Transverse colon (tissue), 4 donors: ENCODE measurements around the gene CIRBP. TPM values are rescaled to one million over a fixed set of nuclear protein-coding genes. Genes with fewer than 3 reads are reported as not detected.

Source experiments
- DNase-seq: peaks from one replicate; pipeline ENCODE4 v3.0.0-alpha.2; 2019
- H3K27ac ChIP-seq, 4 donors: fragments of 200-600 bp; sonication (generic); 2 replicates each; pipeline ENCODE4 v1.5.1; 2016 to 2018; ENCODE audit warnings: inconsistent platforms in 4 of 4
- H3K27me3 ChIP-seq: fragments of 200-600 bp; sonication (generic); 2 replicates; pipeline ENCODE4 v1.5.1; 2017; ENCODE audit warnings: inconsistent platforms
- H3K36me3 ChIP-seq, 4 donors: fragments of 200-600 bp; sonication (generic); 2 replicates each; pipeline ENCODE4 v1.5.1; 2017 to 2019; ENCODE audit warnings: inconsistent platforms in 4 of 4
- H3K4me1 ChIP-seq, 4 donors: fragments of 200-600 bp; sonication (generic); 2 replicates each; pipeline ENCODE4 v1.5.1; 2017 to 2020; ENCODE audit warnings: inconsistent platforms in 4 of 4
- H3K4me3 ChIP-seq, 4 donors: fragments of 200-600 bp; sonication (generic); 1 replicate in 1 of 4; 2 replicates in 3 of 4; pipeline versions ENCODE4 v1.5.1 to v1.6.1; 2017 to 2019; ENCODE audit warnings: inconsistent platforms in 4 of 4
- H3K9me3 ChIP-seq, 2 donors: fragments of 200-600 bp; sonication (generic); 2 replicates each; pipeline ENCODE4 v1.5.1; 2017 to 2019; ENCODE audit warnings: inconsistent platforms in 2 of 2
- CTCF ChIP-seq, 5 experiments: fragments of 200-600 bp in 3 of 5; fragments of 450-650 bp in 2 of 5; sonication (generic) in 3 of 5; IDR thresholded peaks; 1 replicate in 2 of 5; 2 replicates in 3 of 5; pipeline ENCODE4 v1.5.1; 2016 to 2017; ENCODE audit warnings: antibody characterized with exemption in 5 of 5, inconsistent platforms in 3 of 5, mild to moderate bottlenecking in 2 of 5, moderate library complexity in 1 of 5
- EP300 ChIP-seq: sonication (generic); formaldehyde crosslinking; IDR thresholded peaks from one replicate; pipeline ENCODE4 v1.6.1; 2017; ENCODE audit warnings: antibody characterized with exemption, low read depth
- POLR2A ChIP-seq: fragments of 450-650 bp; IDR thresholded peaks from one replicate; pipeline ENCODE4 v1.6.1; 2016; ENCODE audit warnings: antibody characterized with exemption, mild to moderate bottlenecking, moderate library complexity
- POLR2AphosphoS5 ChIP-seq, 3 donors: sonication (generic); formaldehyde crosslinking; IDR thresholded peaks; one replicate each; pipeline ENCODE4 v1.6.1; 2016; ENCODE audit warnings: antibody characterized with exemption in 3 of 3
- WGBS, 2 donors: methylation state at CpG; one replicate each; pipeline ENCODE4 v1.1.5; 2018; ENCODE audit warnings: low coverage in 1 of 2; 5-methylcytosine and 5-hydroxymethylcytosine counted together
- in situ Hi-C, 4 donors: fragments of 200-750 bp; cut with MboI; loops; one replicate each; pipeline versions ENCODE4 v1.15.0 to v1.15.1; 2017; ENCODE audit warnings: low sequenced_read_pairs in 3 of 4, low pct_ligation_motif_present in 1 of 4, low pct_unique_long_range_greater_than_20kb in 1 of 4
- intact Hi-C: fragments of 100-400 bp; cut with DNase I; formaldehyde crosslinking; loops from one replicate; pipeline ENCODE4 v1.15.1; 2023; ENCODE audit warnings: low total_unique reads
- total RNA-seq, 4 donors: library from RNA; depleted of rRNA; stranded (reverse); fragments of >200 nt; gene quantifications; one replicate each; pipeline ENCODE4 v1.1.0, GENCODE V29; 2016

CIRBP gene
- total RNA-seq, 4 donors from 2014 or later: 431 to 488 (median 460) TPM

GRCh38 chr19:1255186-1256161 lies 13.7 kb upstream of the CIRBP start:
- DNase-seq: peak; percentile 19
- TF ChIP-seq POLR2A: no peak
- TF ChIP-seq POLR2AphosphoS5 (IDR thresholded peaks at IDR 0.05): peak in 1 of 3 donors; percentile 37
- Histone ChIP-seq H3K27ac (peak overlapping the region; percentile 98 to 99 (median 98)), H3K4me3 (no peak overlapping the region), H3K4me1 (peaks cover 44 to 90% (median 82%) of the 10 kb centered on the region in 4 donors), H3K27me3 (no peaks in the 10 kb centered on the region), H3K9me3 (no peaks in the 10 kb centered on the region), H3K36me3 (peaks cover 0 to 34% (median 19%) of the 10 kb centered on the region in 4 donors)
- intact Hi-C loops (no loop called here), in situ Hi-C loops (no loop called here)
- WGBS, 2 donors: 86% methylated on average over 45 of the region's 52 CpGs; no CpG with 5 or more reads in 1 of the 2 donors

GRCh38 chr19:1256646-1257474 lies 12.3 kb upstream of the CIRBP start:
- peaks cover 0 to 34% (median 19%) of the 10 kb centered on the region in 4 donors for H3K36me3 ChIP-seq
- in situ Hi-C loops (no loop called here), intact Hi-C loops (loop anchor here (1.0 kb wide), 1 partner anchor 29 kb away; no protein-coding TSS in a partner anchor)

GRCh38 chr19:1257475-1258162 lies 11.5 kb upstream of the CIRBP start:
- Histone ChIP-seq H3K36me3 (peaks cover 0 to 34% (median 19%) of the 10 kb centered on the region in 4 donors), H3K9me3 (no peaks in the 10 kb centered on the region), H3K27ac (peak overlapping the region; percentile 98 to 100 (median 98)), H3K4me3 (peak overlapping the region in 1 of 4 donors; percentile 1), H3K27me3 (no peaks in the 10 kb centered on the region), H3K4me1 (peaks cover 61 to 93% (median 86%) of the 10 kb centered on the region in 4 donors)
- peak in 1 of 3 donors; percentile 18 for TF ChIP-seq POLR2AphosphoS5 (IDR thresholded peaks at IDR 0.05)
- TF ChIP-seq EP300: no peak
- TF ChIP-seq POLR2A: no peak
- WGBS, 2 donors: 65 to 66% methylated on average over 6 to 23 of the region's 23 CpGs
- no peak for DNase-seq
- in situ Hi-C loops: no loop called here
- intact Hi-C loops: loop anchor here (1.0 kb wide), 1 partner anchor 29 kb away; no protein-coding TSS in a partner anchor

More at GRCh38 chr19:1256646-1257474, 12.3 kb upstream of the CIRBP start:
- H3K9me3 ChIP-seq: no peaks in the 10 kb centered on the region
- DNase-seq: peak; percentile 16
- TF ChIP-seq CTCF (IDR thresholded peaks at IDR 0.05) (no peak), EP300 (no peak), POLR2AphosphoS5 (IDR thresholded peaks at IDR 0.05) (peak; percentile 21 to 52 (median 48)), POLR2A (peak; percentile 4)
- peak overlapping the region; percentile 98 to 100 (median 98) for H3K27ac ChIP-seq
- H3K4me1 ChIP-seq: peaks cover 53 to 93% (median 86%) of the 10 kb centered on the region in 4 donors
- H3K4me3 ChIP-seq: no peak overlapping the region
- H3K27me3 ChIP-seq: no peaks in the 10 kb centered on the region
- WGBS, 2 donors: 50 to 91% methylated on average over 1 to 46 of the region's 46 CpGs

GRCh38 chr19:1258163-1258492 lies 11.0 kb upstream of the CIRBP start:
- Histone ChIP-seq H3K36me3 (peaks cover 0 to 34% (median 19%) of the 10 kb centered on the region in 4 donors), H3K27me3 (no peaks in the 10 kb centered on the region), H3K9me3 (no peaks in the 10 kb centered on the region), H3K4me3 (peak overlapping the region in 1 of 4 donors; percentile 1), H3K27ac (peak overlapping the region; percentile 98 to 100 (median 98)), H3K4me1 (peaks cover 66 to 93% (median 87%) of the 10 kb centered on the region in 4 donors)
- TF ChIP-seq POLR2AphosphoS5 (IDR thresholded peaks at IDR 0.05) (peak in 1 of 3 donors; percentile 19), POLR2A (no peak)
- DNase-seq: no peak
- intact Hi-C loops: no loop called here
- 65 to 68% methylated on average over 4 to 8 of the region's 8 CpGs for WGBS, 2 donors
- in situ Hi-C loops: no loop called here

DNA sequence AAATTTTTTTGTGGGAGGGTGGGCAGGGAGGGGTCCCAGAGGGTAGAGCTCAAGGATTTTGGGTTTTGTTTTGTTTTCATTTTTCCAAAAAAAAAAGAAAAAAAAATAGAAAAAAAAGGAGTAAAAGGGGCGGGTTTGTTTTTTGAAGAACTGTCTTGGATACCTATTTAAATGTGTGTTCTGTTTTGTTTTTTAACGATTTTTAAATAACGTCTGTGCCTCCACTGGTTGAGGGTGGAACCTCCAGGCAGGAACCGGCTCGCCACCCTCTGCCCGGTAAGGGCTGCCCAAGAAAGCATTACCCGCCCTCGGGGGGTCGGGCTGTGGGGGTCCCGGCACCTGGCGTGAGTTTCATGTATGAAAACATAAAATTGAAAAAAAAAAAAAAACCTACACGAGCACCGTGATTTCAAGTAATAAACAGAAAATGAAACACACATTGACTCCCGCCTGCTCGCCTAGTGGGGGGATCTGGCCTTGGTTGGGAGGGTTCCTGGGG lies 10.4 kb upstream of the CIRBP start:
- intact Hi-C loops (no loop called here), in situ Hi-C loops (no loop called here)
- WGBS, 2 donors: 11 to 15% methylated on average over 9 to 15 of the region's 15 CpGs
- H3K4me1 ChIP-seq: peaks cover 65 to 91% (median 84%) of the 10 kb centered on the region in 4 donors
- DNase-seq: no peak
- H3K9me3 ChIP-seq: no peaks in the 10 kb centered on the region
- no peaks in the 10 kb centered on the region for H3K27me3 ChIP-seq
- H3K36me3 ChIP-seq: peaks cover 0 to 34% (median 19%) of the 10 kb centered on the region in 4 donors
- H3K4me3 ChIP-seq: peak overlapping the region in 2 of 4 donors; percentile 13 to 33
- TF ChIP-seq EP300 (no peak), POLR2AphosphoS5 (IDR thresholded peaks at IDR 0.05) (no peak), POLR2A (no peak), CTCF (IDR thresholded peaks at IDR 0.05) (peak in 1 of 5 experiments; percentile 28)
- H3K27ac ChIP-seq: peak overlapping the region; percentile 98 to 100 (median 98)
